Hepatocyte (in vitro differentiated cells): Measurements from ENCODE around the gene NID1.

ENCODE experiments used
- CTCF ChIP-seq: fragments of 200-600 bp; sonication (generic); IDR thresholded peaks from 2 replicates; pipeline ENCODE4 v1.5.1; 2016; ENCODE audit warnings: antibody characterized with exemption, mild to moderate bottlenecking; ENCODE audit not compliant: poor library complexity
- EZH2 ChIP-seq: fragments of 200-600 bp; sonication (generic); IDR thresholded peaks from 2 replicates; pipeline ENCODE4 v1.6.1; 2016; ENCODE audit warnings: antibody characterized with exemption, mild to moderate bottlenecking, borderline replicate concordance

DNA sequence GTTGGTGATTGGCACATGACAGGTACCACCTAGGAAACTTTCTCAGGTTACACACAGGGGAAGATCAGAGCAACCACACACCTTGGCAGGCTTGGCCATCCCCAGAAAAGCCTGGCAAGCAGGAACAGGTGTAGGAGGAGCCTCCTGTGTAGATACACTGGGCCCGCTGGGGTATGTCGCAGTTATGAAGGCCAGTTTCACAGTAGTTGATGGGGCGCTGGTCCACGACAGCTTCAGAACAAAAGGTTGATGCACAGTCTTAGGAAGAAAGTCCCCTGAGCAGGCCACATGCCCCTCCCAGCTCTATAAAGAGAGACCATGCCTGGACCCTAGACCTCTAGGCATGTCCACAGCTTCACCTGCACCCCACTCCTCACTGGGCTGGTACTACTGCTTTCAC is 51.6 kb downstream of the NID1 start:
- no peak for TF ChIP-seq CTCF
- TF ChIP-seq EZH2, result no peak
